ENCODE results near the gene EDARADD.

- no peak for TF ChIP-seq CTCF (IDR thresholded peaks at IDR 0.05)
- TF ChIP-seq EP300 (IDR thresholded peaks at IDR 0.05), result no peak
- TF ChIP-seq POLR2A (IDR thresholded peaks at IDR 0.05), result no peak
Measured at GRCh38 chr1:236508593-236509027, 114.5 kb downstream of the EDARADD start.
